ENCODE measurements around the gene CAPS.

DNA sequence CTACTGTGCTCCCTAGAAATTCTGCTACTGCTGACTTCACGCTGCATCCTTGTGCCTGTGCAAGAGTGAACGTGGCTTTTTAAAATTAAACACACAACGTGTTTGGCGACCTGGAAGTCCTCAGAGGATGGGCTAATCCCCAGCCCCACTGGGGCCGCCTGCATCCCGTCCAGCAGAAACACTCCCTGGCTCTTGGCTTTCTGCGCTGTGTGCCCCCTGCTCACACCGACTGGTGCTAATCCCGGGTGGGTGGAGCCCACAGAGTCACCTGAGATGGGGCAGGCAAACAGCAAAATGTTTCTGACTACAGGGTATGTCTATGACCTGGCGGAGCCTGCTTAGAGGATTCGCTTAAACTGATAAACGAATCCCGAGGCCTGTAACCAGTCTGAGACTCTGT lies 15.1 kb downstream of the CAPS start:
- TF ChIP-seq CTCF (IDR thresholded peaks at IDR 0.05) (no peak), POLR2A (IDR thresholded peaks at IDR 0.05) (no peak)

All from body of pancreas (tissue), 4 donors.